ENCODE data around the gene ST3GAL3.

ST3GAL3 gene

GRCh38 chr1:43974443-43975248 lies 267.3 kb downstream of the ST3GAL3 start, which contains the start of gene ATP6V0B:
TSS of gene ATP6V0B (plus strand) at chr1:43974960. CDS start at chr1:43975041, 81 bp downstream.
- peak; percentile 14 for TF ChIP-seq CTCF (IDR thresholded peaks at IDR 0.05; ENCODE audit: insufficient read depth, low read depth, low read length, missing control alignments)
- H3K4me3 ChIP-seq (ENCODE audit: low read length) = peak within 1 kb of the TSS; percentile 90
- peak; percentile 97 for DNase-seq (ENCODE audit: low read depth)

GRCh38 chr1:43975249-43975961 lies 268.1 kb downstream of the ST3GAL3 start:
- peak overlapping the region; percentile 90 for H3K4me3 ChIP-seq (ENCODE audit: low read length)
- no peak for TF ChIP-seq CTCF (IDR thresholded peaks at IDR 0.05; ENCODE audit: insufficient read depth, low read depth, low read length, missing control alignments)
- peak; percentile 46 for DNase-seq (ENCODE audit: low read depth)

DNA sequence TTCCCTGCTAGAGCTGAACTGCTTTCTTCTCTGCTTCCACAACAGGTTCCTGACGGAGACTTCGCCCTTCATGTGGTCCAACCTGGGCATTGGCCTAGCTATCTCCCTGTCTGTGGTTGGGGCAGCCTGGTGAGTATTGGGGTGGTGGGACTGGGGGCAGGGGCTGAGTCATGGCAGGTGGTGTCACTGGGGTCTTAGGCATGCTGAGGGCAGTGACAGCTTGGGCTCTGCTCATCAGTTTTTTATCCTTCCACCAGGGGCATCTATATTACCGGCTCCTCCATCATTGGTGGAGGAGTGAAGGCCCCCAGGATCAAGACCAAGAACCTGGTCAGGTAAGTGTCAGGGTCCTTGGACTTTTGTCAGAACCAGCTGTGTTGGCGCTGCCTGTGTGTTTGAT lies 268.7 kb downstream of the ST3GAL3 start:
- TF ChIP-seq CTCF (IDR thresholded peaks at IDR 0.05; ENCODE audit: insufficient read depth, low read depth, low read length, missing control alignments) = no peak
- no peak for DNase-seq (ENCODE audit: low read depth)
- H3K4me3 ChIP-seq (ENCODE audit: low read length) = peak overlapping the region; percentile 90

- H3K4me3 ChIP-seq (ENCODE audit: low read length) = no peak overlapping the region
- DNase-seq (ENCODE audit: low read depth) = no peak
- no peak for TF ChIP-seq CTCF (IDR thresholded peaks at IDR 0.05; ENCODE audit: insufficient read depth, low read depth, low read length, missing control alignments)
Observed at GRCh38 chr1:43976890-43977289, 269.6 kb downstream of the ST3GAL3 start.

DNA sequence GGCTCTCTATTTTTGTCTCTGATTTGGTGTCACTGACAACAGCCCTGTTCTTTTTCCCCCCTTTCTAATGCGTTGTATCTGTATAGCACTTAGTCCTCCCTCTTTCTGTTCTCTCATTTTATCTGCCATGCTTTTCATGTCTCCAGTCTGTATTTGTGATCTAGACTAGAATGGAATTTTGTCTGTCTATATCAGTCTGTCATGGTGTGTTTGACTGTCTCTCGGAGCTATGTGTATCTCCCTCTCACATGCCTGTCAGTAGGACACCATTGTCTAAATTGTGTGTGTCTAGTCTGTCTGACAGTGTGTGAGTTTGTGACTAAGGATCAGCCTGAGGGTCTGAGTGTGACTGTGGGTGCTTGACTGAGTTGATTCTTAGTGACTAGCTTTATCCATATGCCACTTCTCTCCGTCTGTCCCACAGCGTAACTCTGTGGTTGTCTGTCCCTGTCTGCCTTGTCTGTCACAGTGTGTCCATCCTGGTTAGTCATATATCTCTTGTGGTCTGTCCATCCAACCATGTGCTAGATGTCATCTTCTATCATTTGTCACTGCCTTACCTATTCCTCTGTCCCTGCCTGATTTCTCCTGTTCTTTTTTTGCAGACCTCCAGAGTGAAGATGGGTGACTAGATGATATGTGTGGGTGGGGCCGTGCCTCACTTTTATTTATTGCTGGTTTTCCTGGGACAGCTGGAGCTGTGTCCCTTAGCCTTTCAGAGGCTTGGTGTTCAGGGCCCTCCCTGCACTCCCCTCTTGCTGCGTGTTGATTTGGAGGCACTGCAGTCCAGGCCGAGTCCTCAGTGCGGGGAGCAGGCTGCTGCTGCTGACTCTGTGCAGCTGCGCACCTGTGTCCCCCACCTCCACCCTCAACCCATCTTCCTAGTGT lies 270.3 kb downstream of the ST3GAL3 start:
- no peak for TF ChIP-seq CTCF (IDR thresholded peaks at IDR 0.05; ENCODE audit: insufficient read depth, low read depth, low read length, missing control alignments)
- H3K4me3 ChIP-seq (ENCODE audit: low read length) = no peak overlapping the region
- no peak for DNase-seq (ENCODE audit: low read depth)

GRCh38 chr1:43978264-43978550 lies 270.9 kb downstream of the ST3GAL3 start:
- H3K4me3 ChIP-seq (ENCODE audit: low read length) = no peak overlapping the region
- TF ChIP-seq CTCF (IDR thresholded peaks at IDR 0.05; ENCODE audit: insufficient read depth, low read depth, low read length, missing control alignments) = no peak
- DNase-seq (ENCODE audit: low read depth) = no peak

Measured in epithelial cell of esophagus (primary cell).